Hypothalamus (tissue), 51 donors: ENCODE measurements around the gene LCLAT1.

Experiments
- DNase-seq, 51 donors: peaks; one replicate each; lab custom pipeline; 2025; lab: John Stamatoyannopoulos, UW

The LCLAT1 gene

DNA sequence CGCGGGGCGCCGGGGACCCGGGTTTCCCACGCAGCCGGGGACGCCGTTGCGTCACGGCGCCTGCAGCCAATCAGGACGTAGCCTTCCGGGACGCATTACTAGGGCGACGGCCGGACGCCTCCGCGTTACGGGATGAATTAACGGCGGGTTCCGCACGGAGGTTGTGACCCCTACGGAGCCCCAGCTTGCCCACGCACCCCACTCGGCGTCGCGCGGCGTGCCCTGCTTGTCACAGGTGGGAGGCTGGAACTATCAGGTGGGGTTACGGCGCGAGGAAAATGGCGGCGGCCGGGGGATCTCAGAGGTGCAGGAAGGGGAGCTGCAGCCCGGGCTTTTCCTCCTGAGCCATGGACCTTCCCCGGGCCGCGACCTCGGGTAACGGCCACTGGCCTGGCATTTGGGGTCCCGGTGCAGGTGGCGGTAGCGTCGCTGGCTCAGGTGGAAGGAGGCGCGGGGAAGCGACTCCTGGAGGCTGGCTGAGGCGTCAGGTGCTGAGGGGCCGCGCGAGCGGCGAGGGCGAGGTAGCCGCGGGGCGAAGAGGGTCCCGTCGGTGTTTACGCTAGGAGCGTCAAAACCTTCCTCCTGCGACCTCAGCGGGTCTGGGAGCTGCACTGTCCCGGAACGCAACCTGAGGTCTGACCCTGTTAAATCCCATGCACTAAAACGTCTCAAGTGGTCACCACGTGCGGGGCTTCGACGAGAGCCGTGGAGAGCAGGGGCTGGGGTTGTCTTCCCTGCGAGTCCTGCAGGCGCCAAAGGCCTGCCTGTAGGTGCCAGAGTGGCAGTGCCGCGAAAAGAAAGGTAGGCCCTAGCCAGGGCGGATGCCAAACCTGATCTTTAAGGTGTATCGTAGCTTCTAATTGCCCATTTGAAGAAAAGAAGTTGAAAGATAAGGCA lies at the start of gene LCLAT1:
Gene LCLAT1, plus strand, starts transcription at position 98 of the 897 bp plus-strand sequence. CDS start 78,345 bp downstream, outside the sequence.
- DNase-seq = peak; percentile 9 to 81 (median 61)

DNA sequence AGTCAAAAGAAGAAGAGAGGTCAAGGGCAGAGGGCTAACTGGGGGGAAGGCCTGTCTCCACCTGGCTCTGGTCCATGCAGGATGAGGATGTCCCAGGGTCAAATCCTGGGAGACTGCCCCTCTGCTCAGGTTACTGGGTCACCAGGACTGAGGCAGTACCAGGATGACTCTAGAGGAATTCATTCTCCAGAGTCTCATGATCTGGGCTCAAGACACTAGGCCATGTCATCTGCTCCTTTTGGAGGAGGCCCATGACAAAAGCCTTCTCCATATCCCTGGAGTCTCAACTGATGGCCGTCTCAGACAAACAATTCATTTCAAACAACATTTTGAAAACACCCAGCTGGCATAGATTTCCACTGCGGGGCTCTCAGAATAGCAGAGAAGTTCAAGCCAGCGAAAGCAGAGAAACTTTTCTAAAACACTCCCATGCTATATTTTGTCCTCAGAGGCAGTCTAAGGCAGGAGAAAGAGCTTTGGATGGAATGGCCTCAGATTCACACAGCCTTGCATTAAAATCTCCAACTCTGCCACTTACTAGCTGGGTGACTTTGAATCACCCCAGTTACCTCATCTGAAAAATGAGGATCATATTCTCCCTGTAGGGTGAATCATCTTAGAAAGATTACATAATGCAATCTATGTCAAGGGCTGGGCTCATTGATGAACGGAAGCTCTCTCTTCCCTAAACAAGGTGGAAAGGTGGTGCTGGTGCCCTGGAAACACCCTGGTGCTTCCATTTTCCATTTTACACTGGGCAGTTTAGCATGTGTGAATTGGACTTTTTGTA lies 48.8 kb upstream of the LCLAT1 start:
- no peak for DNase-seq

DNA sequence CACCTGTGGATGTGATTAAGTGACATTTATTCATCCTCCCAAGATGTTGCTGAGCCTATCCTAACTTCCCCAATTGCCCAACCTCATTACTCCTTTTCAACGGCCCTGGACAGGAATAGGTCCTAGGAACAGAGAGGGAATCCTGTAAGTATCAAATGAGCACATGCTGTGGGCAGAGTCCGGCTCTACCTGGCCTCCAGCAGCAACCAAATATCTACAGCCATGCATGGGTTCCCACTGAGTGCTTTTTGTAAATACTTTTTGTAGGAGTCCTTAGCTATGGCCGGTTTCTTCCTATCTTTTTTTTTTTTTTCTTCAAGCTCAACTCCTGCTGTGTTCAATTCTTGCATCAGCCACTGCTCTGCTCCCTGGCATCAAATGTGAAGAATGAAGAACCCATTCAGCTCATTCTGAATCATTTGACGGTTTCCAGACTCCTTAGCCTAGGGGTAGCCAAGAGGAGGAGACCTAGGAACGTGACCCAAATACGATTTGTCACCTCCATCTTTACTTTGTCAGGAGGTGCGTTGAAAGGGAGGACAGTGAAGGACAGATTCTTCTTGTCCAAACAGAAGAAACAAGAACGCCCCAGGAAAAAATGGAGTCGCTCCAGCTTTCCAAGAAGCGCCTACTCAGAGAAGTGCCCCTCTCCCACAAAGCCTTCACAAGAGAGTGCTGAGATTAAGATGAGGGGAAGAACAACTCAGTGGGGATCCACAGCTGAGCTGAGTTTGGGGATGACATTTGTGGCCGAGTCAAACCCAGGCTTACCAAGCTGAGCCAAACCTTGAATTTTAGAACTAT lies 46.7 kb upstream of the LCLAT1 start:
- DNase-seq = no peak

DNA sequence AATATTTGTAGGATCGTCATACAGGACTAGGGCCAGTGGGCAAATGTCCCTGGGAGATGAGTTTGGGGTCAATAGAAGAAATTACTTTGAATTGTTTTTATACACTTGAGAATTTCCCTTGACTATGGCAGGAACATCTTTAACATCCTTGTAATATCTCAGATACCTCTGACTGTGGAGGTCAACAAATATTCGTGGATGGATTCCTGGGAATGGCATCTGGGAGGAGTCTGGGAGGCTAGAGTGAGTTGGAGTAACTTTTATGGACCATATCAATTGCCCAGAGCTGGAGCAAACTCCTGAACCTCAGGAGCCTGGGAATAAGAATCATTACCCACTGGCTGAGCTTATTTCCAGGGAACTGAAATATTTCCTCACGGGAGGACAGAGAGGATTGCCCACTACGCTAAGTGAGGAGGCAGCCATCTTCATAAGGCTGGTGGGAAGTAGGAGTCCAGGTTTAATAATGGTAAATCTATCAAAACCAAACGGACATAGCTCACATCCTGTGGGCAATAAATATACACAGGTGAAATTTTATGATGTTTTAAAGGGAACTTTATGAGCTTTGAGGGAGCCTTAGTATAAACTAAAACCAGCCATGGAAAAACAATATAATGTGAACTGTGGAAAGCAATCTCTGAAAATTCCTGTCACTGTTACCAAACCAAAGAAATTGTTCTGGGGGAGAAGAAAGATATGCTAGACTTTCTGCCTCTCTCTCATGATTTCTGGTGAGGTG lies 44.4 kb upstream of the LCLAT1 start:
- DNase-seq = no peak

GRCh38 chr2:30403592-30404312 lies 43.3 kb upstream of the LCLAT1 start:
- DNase-seq = no peak

- DNase-seq = peak in 1 of 51 donors; percentile 3
Measured at GRCh38 chr2:30404319-30405259, 42.5 kb upstream of the LCLAT1 start.

- no peak for DNase-seq
Measured at GRCh38 chr2:30405260-30405605, 41.8 kb upstream of the LCLAT1 start.

- no peak for DNase-seq
Measured at GRCh38 chr2:30406853-30407252, 40.2 kb upstream of the LCLAT1 start.

DNA sequence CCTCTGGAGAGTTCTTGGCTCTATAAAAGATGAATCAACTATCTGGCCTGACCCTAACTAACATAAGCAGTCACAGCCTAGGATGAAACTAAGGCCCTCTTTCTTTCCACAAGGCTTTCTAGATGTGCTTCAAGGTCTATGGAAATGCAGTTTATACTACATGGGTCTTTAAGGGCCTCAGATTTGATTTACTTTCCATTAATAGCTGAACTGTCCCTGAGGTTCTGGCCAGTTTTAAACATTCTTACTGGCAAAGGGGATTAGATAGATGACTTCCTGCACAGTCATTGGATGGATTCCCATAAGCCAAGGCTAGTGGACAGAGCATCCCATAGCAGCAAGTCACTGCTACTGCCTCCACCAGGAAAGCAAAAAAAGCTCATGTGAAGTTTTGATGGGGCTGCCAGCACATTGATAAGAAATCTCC lies 38.1 kb upstream of the LCLAT1 start:
- DNase-seq = no peak

GRCh38 chr2:30410217-30410616 lies 36.8 kb upstream of the LCLAT1 start:
- peak in 1 of 51 donors; percentile 26 for DNase-seq

GRCh38 chr2:30412047-30412683 lies 34.9 kb upstream of the LCLAT1 start:
- DNase-seq = no peak

DNA sequence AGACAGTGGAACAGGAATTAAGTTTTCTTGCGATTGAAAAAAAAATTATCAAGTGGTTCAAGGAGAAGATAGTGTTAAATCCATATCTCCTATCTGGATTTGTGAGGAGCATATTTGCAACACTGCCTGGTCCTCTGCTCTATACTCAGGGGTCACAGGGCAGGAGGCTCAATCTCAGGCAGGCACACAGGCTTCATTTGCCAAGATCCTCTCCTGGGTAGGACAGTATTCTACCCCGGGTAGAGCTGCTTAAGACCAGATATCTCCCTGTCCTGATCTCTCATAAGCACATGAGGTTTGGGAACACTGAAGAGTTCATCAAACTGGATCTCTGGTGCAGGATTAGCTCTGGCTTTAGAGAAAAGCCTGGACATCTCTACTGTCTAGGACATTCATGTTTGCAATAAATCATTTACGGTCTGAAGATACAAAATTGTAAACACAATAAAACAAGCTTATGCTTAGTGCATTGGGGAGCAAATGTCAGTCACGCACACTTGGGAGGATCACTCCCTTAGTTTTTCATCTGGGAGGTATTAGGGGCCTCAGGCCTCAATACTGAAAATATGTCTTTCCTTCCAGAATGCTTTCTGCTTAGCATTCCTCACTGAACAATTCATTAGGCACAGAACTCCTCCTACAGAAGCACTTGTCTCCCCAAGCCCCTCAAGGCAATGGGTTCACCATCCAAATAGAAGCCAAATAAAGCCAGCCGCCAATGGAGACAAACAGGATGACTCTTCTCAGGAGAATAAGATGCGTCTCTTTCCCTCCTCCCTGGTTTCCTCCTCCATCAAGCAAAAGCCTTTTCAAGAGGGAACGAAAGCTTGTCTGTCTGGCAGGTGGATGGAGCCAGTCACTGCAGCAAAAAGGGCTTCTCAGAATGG lies 34.1 kb upstream of the LCLAT1 start:
- DNase-seq = no peak

GRCh38 chr2:30414961-30415360 lies 32.1 kb upstream of the LCLAT1 start:
- no peak for DNase-seq

GRCh38 chr2:30417253-30417652 lies 29.8 kb upstream of the LCLAT1 start:
- peak in 7 of 51 donors; percentile 6 to 49 (median 14) for DNase-seq

DNA sequence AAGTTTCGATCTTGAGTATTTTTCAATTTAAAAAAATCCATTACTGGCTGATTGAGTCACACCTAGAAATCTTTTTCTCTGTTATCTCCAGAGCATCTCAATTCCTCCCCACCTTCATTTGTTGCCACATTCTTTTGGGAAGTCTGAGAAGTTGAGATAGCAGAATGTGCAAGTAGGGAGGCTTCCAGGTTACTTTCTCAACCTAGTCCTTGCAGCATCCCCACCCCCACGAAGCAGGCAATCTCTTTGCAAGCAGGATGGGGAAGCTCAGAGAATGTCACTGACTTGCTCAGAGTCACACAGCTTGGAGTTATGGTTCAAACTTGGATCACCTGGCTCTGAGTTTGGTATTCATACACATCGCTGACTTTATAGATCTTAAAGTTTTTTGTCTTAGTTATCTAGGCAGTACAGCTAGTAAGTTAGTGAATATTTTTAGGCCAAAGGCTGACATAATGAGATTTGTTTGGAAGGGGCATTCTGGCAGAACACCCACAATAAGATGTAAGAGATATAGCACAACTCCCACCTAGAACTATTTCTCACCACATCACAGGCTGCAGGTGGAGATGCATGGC lies 25.9 kb upstream of the LCLAT1 start:
- DNase-seq = no peak
